SK-N-MC (cell line): ENCODE measurements around the gene COL17A1.

Source experiments
- DNase-seq: peaks from one replicate; pipeline ENCODE4 v3.0.0-alpha.2; 2011; ENCODE audit warnings: low read depth, low spot score
- H3K27ac ChIP-seq: fragments of 200-600 bp; sonication (generic); 2 replicates; pipeline ENCODE4 v1.5.1; 2016; ENCODE audit warnings: mixed run types
- H3K36me3 ChIP-seq: fragments of 200-600 bp; sonication (generic); 2 replicates; pipeline ENCODE4 v1.6.1; 2017; ENCODE audit warnings: antibody characterized with exemption, low read length, mixed read lengths; ENCODE audit not compliant: insufficient read depth
- H3K4me3 ChIP-seq: fragments of 200-600 bp; sonication (generic); 2 replicates; pipeline ENCODE4 v1.5.1; 2016
- H3K9ac ChIP-seq: fragments of 200-600 bp; sonication (generic); 2 replicates; pipeline ENCODE4 v1.8.0; 2017; ENCODE audit warnings: mixed run types, mixed read lengths; ENCODE audit not compliant: insufficient read length
- H3K9me3 ChIP-seq: fragments of 200-600 bp; sonication (generic); 2 replicates; pipeline ENCODE4 v1.6.1; 2017; ENCODE audit warnings: low read depth, mild to moderate bottlenecking, antibody characterized with exemption, low read length, moderate library complexity, mixed read lengths
- EZH2 ChIP-seq: fragments of 200-600 bp; sonication (generic); IDR thresholded peaks from one replicate; pipeline ENCODE4 v1.6.1; 2017; ENCODE audit warnings: antibody characterized with exemption
- FOXP2 ChIP-seq: optimal IDR thresholded peaks from 2 replicates; pipeline ENCODE3; 2011; ENCODE audit warnings: mild to moderate bottlenecking, moderate library complexity; ENCODE audit not compliant: insufficient read depth; ENCODE audit errors: extremely low read length, control extremely low read depth
- POLR2AphosphoS5 ChIP-seq: IDR thresholded peaks from 2 replicates; pipeline ENCODE4 v1.6.1; 2012; ENCODE audit warnings: mild to moderate bottlenecking, low read depth, low read length, borderline replicate concordance

COL17A1 gene

DNA sequence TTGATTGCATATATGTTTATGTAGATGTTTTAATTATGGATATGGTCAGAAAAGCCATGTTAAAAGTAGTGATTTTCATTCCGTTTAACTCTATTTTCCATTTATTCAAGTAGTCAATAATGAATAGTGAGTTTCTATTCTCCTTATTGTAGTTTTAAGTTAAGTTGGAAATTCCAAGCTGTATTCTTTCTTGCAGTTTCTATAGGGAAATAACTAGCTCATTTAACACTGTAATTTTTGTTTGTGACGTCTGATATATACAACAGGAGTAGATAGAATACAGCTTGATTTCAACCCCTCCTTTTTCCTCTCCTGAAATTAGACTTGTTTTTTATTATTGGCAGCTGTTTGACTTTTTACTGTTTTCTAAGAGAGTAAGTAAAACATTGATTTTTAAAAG, 71.5 kb downstream of the COL17A1 start:
- Histone ChIP-seq H3K36me3 (peaks cover 1% of the 10 kb centered on the region; the same call in 1 of the 2 replicates), H3K27ac (no peak overlapping the region), H3K4me3 (no peak overlapping the region), H3K9me3 (no peaks in the 10 kb centered on the region), H3K9ac (no peak overlapping the region)
- no peak for TF ChIP-seq FOXP2
- TF ChIP-seq EZH2: no peak
- TF ChIP-seq POLR2AphosphoS5: no peak
- no peak for DNase-seq

DNA sequence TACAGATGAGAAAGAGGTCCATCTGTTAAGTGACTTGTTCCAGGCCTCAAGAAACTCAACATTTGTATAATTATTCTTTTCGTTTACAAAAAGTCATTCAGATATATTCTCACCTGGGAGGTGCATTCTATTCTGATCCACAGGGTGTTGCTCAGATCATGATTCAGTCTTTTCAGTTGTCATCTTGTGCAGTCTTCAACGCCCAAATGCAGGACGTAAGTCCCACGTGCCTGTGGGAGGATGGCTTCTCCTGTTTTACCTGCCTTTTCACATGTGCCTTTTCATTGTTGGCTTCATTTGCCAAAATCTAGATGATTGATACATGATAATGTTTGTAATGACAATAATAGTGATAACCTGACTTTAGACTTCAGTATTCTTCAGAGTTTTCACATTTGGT, 72.2 kb downstream of the COL17A1 start:
- DNase-seq: no peak
- Histone ChIP-seq H3K4me3 (no peak overlapping the region), H3K9me3 (no peaks in the 10 kb centered on the region), H3K27ac (no peak overlapping the region), H3K36me3 (no peaks in the 10 kb centered on the region), H3K9ac (no peak overlapping the region)
- TF ChIP-seq EZH2: no peak
- TF ChIP-seq POLR2AphosphoS5: no peak
- no peak for TF ChIP-seq FOXP2

DNA sequence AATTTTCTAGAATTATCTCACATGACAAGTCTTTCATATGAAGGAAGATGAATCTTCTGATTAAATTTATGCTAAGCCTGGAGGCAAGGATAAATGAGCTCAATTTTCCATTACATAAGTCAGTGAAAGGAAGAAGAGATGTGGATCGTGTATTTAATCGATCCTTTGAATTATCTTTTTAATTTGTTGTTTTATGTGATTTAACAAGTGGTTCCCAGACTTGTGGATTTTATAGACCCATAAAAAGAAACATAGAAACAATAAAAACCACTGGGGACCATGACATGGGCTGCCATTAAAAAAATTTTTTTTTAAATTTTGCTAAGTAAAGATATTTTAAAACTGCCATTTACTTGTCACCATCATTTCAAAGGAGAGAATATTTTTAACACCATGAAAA, 73.8 kb downstream of the COL17A1 start:
- TF ChIP-seq FOXP2 (no peak), EZH2 (no peak), POLR2AphosphoS5 (no peak)
- Histone ChIP-seq H3K9ac (no peak overlapping the region), H3K4me3 (no peak overlapping the region), H3K27ac (no peak overlapping the region), H3K9me3 (no peaks in the 10 kb centered on the region), H3K36me3 (no peaks in the 10 kb centered on the region)
- no peak for DNase-seq

DNA sequence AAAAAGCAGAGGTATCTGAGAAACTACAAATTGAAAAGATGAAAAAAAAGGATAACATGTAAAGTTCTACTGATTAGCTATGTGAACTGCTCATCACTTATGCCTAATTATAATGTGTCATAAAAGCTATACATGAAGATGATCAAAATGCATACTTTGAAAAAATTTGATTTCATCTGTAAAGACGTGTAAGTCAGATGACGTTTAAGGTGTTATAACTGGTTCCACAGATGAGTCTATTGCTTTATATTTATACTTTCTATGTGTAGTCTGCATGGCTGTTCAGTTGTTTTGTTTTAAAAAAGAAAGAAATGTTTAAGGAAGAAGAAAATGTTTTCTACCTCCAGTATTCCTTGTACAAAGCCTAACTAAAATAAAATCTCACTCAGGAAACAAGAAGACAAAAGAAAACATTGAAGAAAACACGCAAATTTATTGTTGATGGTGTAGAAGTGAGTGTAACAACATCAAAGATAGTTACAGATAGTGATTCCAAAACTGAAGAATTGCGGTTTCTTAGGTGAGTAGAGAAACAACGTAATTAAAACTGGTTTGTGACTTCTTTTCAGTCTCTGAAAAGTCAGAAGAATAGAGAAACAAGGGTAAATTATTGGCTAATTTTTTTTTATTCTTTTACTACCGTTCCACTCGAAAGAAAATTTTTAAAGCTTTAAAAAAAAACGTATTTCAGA, 80.4 kb downstream of the COL17A1 start:
- Histone ChIP-seq H3K27ac (0 out of 2 replicates have a peak overlapping the region, but pooled peaks have one; percentile 13), H3K9me3 (no peaks in the 10 kb centered on the region), H3K36me3 (peaks cover 22% of the 10 kb centered on the region; the same call in 1 of the 2 replicates), H3K4me3 (no peak overlapping the region), H3K9ac (no peak overlapping the region)
- no peak for DNase-seq
- TF ChIP-seq POLR2AphosphoS5 (no peak), FOXP2 (no peak), EZH2 (no peak)

DNA sequence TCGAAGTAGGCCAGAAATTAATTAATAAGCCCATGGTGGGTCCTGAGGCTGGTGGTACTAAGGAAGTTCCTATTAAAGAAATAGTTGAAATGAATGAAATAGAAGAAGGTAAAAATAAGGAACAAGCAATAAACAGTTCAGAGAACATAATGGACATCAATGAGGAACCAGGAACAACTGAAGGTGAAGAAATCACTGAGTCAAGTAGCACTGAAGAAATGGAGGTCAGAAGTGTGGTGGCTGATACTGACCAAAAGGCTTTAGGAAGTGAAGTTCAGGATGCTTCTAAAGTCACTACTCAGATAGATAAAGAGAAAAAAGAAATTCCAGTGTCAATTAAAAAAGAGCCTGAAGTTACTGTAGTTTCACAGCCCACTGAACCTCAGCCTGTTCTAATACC, 82.8 kb downstream of the COL17A1 start:
- Histone ChIP-seq H3K4me3 (no peak overlapping the region), H3K27ac (no peak overlapping the region), H3K9me3 (no peaks in the 10 kb centered on the region), H3K36me3 (peaks cover 30% of the 10 kb centered on the region), H3K9ac (no peak overlapping the region)
- TF ChIP-seq POLR2AphosphoS5 (no peak), EZH2 (no peak), FOXP2 (no peak)
- no peak for DNase-seq

DNA sequence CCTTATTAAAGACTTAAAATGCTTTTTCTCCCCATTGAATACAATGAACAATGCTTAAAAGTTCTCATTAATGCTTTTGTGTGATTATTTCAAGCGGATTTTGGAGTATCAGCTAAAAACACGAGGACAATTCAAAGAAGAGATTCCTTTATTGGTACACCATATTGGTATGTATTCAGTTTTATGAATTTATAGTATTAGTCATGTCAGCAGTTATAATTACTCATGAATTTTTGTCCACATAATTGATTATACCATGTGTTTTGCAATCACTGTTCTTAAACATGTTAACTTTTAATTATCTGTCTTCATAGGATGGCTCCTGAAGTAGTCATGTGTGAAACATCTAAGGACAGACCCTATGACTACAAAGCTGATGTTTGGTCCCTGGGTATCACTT, 86.9 kb downstream of the COL17A1 start:
- H3K9ac ChIP-seq: no peak overlapping the region
- TF ChIP-seq EZH2 (no peak), FOXP2 (no peak), POLR2AphosphoS5 (no peak)
- H3K9me3 ChIP-seq: no peaks in the 10 kb centered on the region
- H3K36me3 ChIP-seq: peaks cover 29% of the 10 kb centered on the region
- H3K4me3 ChIP-seq: no peak overlapping the region
- no peak overlapping the region for H3K27ac ChIP-seq
- DNase-seq: no peak

DNA sequence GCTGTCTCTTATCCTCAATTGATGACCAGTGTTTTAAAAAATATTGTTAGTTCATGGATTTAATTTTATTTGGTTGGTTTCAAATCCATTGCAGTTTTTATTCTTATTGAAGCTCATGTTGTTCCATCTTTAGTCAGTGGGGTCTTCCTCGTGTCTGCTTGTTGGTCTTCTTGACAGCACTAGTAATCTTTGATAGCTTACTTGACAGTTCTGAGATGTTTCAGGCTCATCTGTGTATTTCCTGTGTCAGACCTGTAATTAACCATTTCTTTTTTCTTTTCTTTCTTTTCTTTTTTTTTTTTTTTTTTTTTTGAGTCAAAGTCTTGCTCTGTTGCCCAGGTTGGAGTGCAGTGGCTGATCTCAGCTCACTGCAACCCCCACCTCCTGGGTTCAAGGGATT, 90.5 kb downstream of the COL17A1 start:
- no peak overlapping the region for H3K27ac ChIP-seq
- H3K9me3 ChIP-seq: no peaks in the 10 kb centered on the region
- TF ChIP-seq FOXP2 (no peak), EZH2 (no peak), POLR2AphosphoS5 (no peak)
- peaks cover 8% of the 10 kb centered on the region for H3K36me3 ChIP-seq
- H3K4me3 ChIP-seq: no peak overlapping the region
- no peak overlapping the region for H3K9ac ChIP-seq
- DNase-seq: no peak

DNA sequence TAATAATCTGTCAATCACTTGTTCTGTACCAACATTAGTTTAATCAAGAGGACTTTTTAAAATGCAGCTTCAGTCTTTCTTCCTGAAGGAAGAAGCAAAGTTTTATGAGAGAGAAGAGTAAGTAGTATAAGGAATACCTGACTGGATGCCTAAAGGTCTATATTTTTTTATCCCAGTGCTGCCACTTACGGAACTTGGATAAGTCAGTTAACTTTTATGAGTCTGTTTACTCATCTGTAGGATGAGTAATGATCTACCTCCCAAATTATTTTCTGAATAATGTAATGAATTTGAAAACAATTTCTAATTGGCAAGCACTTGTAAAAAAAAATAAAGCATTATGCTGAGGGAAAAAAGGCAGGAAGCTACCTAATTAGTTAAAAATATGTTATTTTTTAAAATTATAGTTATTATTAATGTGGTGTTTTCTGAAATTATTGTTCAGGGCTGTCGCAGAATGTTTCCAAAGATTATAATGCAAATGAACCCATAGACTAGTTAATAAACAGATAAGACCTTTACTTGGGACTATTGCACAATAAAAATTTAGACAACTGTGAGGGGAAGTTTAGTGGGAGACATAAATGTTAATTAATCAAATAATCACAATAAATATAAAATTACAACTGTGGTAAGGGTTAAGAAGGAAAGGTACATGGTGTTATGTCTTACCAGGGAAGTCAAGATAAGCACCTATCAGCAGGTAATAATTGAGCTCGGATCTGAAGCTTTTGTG, 94.1 kb downstream of the COL17A1 start:
- TF ChIP-seq EZH2 (no peak), POLR2AphosphoS5 (no peak), FOXP2 (no peak)
- DNase-seq: no peak
- Histone ChIP-seq H3K27ac (no peak overlapping the region), H3K4me3 (no peak overlapping the region), H3K36me3 (no peaks in the 10 kb centered on the region), H3K9me3 (no peaks in the 10 kb centered on the region), H3K9ac (no peak overlapping the region)

DNA sequence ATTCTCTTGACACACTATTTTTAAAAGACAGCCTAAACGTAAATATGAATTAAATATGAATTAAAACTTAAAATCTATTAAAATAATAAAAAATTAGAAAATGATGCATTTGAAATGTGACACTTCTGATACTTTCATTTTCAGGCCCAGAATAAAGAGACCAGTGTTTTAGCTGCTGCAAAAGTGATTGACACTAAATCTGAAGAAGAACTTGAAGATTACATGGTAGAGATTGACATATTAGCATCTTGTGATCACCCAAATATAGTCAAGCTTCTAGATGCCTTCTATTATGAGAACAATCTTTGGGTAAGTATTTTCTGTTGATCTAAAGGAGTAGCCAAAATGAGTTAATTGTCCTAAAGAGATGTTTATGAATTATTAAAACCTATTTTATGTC, 95.1 kb downstream of the COL17A1 start:
- Histone ChIP-seq H3K27ac (no peak overlapping the region), H3K36me3 (no peaks in the 10 kb centered on the region), H3K9me3 (no peaks in the 10 kb centered on the region), H3K4me3 (no peak overlapping the region), H3K9ac (no peak overlapping the region)
- no peak for DNase-seq
- no peak for TF ChIP-seq EZH2
- TF ChIP-seq FOXP2: no peak
- TF ChIP-seq POLR2AphosphoS5: no peak
